OCI-LY3 (cell line): Measurements from ENCODE around the gene RPS15A.

Source experiments
- H2AFZ ChIP-seq: fragments of 200-600, 300-600 bp; shearing (Covaris generic); 2 replicates; pipeline ENCODE4 v1.6.0; 2014; ENCODE audit warnings: antibody characterized with exemption, low read depth, low read length
- H3K27ac ChIP-seq: fragments of 200-600, 300-600 bp; sonication (generic); 2 replicates; pipeline ENCODE4 v1.5.1; 2014; ENCODE audit warnings: mild to moderate bottlenecking, low read length, moderate library complexity, mixed read lengths
- H3K27me3 ChIP-seq: fragments of 200-600, 300-600 bp; sonication (generic); 2 replicates; pipeline ENCODE4 v1.6.1; 2014; ENCODE audit warnings: low read depth, low read length, mixed read lengths
- H3K36me3 ChIP-seq: fragments of 200-600, 300-600 bp; sonication (generic); replicated peaks from 2 replicates; pipeline ENCODE3; 2014; ENCODE audit warnings: low read depth, low read length, mixed read lengths
- H3K4me1 ChIP-seq: fragments of 300-600, 200-600 bp; sonication (generic); 2 replicates; pipeline ENCODE4 v1.6.1; 2014; ENCODE audit warnings: low read length, mixed read lengths
- H3K4me2 ChIP-seq: fragments of 200-600, 300-600 bp; sonication (generic); 2 replicates; pipeline ENCODE4 v1.6.1; 2014; ENCODE audit warnings: low read length, mixed read lengths
- H3K4me3 ChIP-seq: fragments of 300-600, 200-600 bp; sonication (generic); 2 replicates; pipeline ENCODE4 v1.5.1; 2014; ENCODE audit warnings: antibody characterized with exemption, mild to moderate bottlenecking, low read length, moderate library complexity
- H3K79me2 ChIP-seq: fragments of 300-600, 200-600 bp; shearing (Covaris generic); 2 replicates; pipeline ENCODE4 v1.6.1; 2014; ENCODE audit warnings: mild to moderate bottlenecking, low read length, mixed read lengths
- H3K9ac ChIP-seq: fragments of 300-600, 200-600 bp; shearing (Covaris generic); 2 replicates; pipeline ENCODE4 v1.6.0; 2014; ENCODE audit warnings: mild to moderate bottlenecking, low read length, moderate library complexity
- H3K9me3 ChIP-seq: fragments of 200-600, 300-600 bp; shearing (Covaris generic); 2 replicates; pipeline ENCODE4 v1.6.1; 2014; ENCODE audit warnings: low read length, mixed read lengths; ENCODE audit not compliant: insufficient read depth
- H4K20me1 ChIP-seq: fragments of 200-600, 300-600 bp; sonication (generic); 2 replicates; pipeline ENCODE4 v1.6.1; 2016; ENCODE audit warnings: low read length, mixed read lengths; ENCODE audit not compliant: insufficient read depth
- CTCF ChIP-seq: fragments of 200-600, 300-600 bp; sonication (generic); IDR thresholded peaks from 2 replicates; pipeline ENCODE4 v1.5.1; 2014; ENCODE audit warnings: antibody characterized with exemption, low read length, low read depth
- EZH2phosphoT487 ChIP-seq: fragments of 200-600 bp; shearing (Covaris generic); IDR thresholded peaks from 2 replicates; pipeline ENCODE4 v1.6.1; 2018; ENCODE audit warnings: antibody characterized with exemption, mixed run types, low read depth

Gene RPS15A

GRCh38 chr16:18833707-18834505 lies 43.8 kb upstream of the RPS15A start:
- Histone ChIP-seq H2AFZ (no peak overlapping the region), H3K27me3 (no peaks in the 10 kb centered on the region), H3K79me2 (no peaks in the 10 kb centered on the region), H3K9me3 (no peaks in the 10 kb centered on the region), H3K9ac (no peak overlapping the region), H3K4me3 (no peak overlapping the region), H3K4me1 (no peaks in the 10 kb centered on the region), H3K4me2 (no peak overlapping the region), H4K20me1 (no peaks in the 10 kb centered on the region), H3K27ac (no peak overlapping the region), H3K36me3 (peaks cover 85% of the 10 kb centered on the region)
- TF ChIP-seq EZH2phosphoT487 = no peak
- TF ChIP-seq CTCF = no peak

GRCh38 chr16:18832613-18833012 lies 42.5 kb upstream of the RPS15A start:
- H3K9me3 ChIP-seq = no peaks in the 10 kb centered on the region
- no peaks in the 10 kb centered on the region for H3K4me1 ChIP-seq
- no peaks in the 10 kb centered on the region for H3K79me2 ChIP-seq
- H3K27me3 ChIP-seq = no peaks in the 10 kb centered on the region
- H3K4me2 ChIP-seq = no peak overlapping the region
- H3K9ac ChIP-seq = no peak overlapping the region
- peaks cover 83% of the 10 kb centered on the region for H3K36me3 ChIP-seq
- no peaks in the 10 kb centered on the region for H4K20me1 ChIP-seq
- H3K27ac ChIP-seq = no peak overlapping the region
- no peak overlapping the region for H2AFZ ChIP-seq
- TF ChIP-seq CTCF (no peak), EZH2phosphoT487 (no peak)
- no peak overlapping the region for H3K4me3 ChIP-seq

- Histone ChIP-seq H3K36me3 (peaks cover 77% of the 10 kb centered on the region), H2AFZ (no peak overlapping the region), H3K27ac (no peak overlapping the region), H3K27me3 (no peaks in the 10 kb centered on the region), H3K4me1 (no peaks in the 10 kb centered on the region), H3K9ac (no peak overlapping the region), H3K9me3 (no peaks in the 10 kb centered on the region), H3K79me2 (no peaks in the 10 kb centered on the region), H3K4me2 (no peak overlapping the region), H4K20me1 (no peaks in the 10 kb centered on the region), H3K4me3 (no peak overlapping the region)
- no peak for TF ChIP-seq CTCF
- TF ChIP-seq EZH2phosphoT487 = no peak
Observed at GRCh38 chr16:18832006-18832405, 41.9 kb upstream of the RPS15A start.

- peaks cover 54% of the 10 kb centered on the region for H3K36me3 ChIP-seq
- no peak overlapping the region for H3K4me3 ChIP-seq
- no peaks in the 10 kb centered on the region for H3K9me3 ChIP-seq
- H3K27me3 ChIP-seq = no peaks in the 10 kb centered on the region
- H3K4me1 ChIP-seq = no peaks in the 10 kb centered on the region
- no peaks in the 10 kb centered on the region for H3K79me2 ChIP-seq
- no peak for TF ChIP-seq CTCF
- TF ChIP-seq EZH2phosphoT487 = no peak
- H3K27ac ChIP-seq = no peak overlapping the region
- H2AFZ ChIP-seq = no peak overlapping the region
- H3K4me2 ChIP-seq = no peak overlapping the region
- no peak overlapping the region for H3K9ac ChIP-seq
- H4K20me1 ChIP-seq = no peaks in the 10 kb centered on the region
Observed at GRCh38 chr16:18829251-18829650, 39.1 kb upstream of the RPS15A start.
